Measurements from ENCODE around the gene ATP6V0B.

GRCh38 chr1:43930168-43930948 is 44.4 kb upstream of the ATP6V0B start:
- no peak for TF ChIP-seq ZNF384 (IDR thresholded peaks at IDR 0.05)
- no peak for TF ChIP-seq FOXA1 (IDR thresholded peaks at IDR 0.05)
